GM06990 (cell line): ENCODE data around the gene PPHLN1.

Experiments
- DNase-seq: peaks from one replicate; pipeline ENCODE4 v3.0.0-alpha.2; 2011; ENCODE audit not compliant: insufficient read length; ENCODE audit errors: extremely low read depth
- H3K27me3 ChIP-seq: replicated peaks from 2 replicates; pipeline ENCODE4 v1.6.0; 2011; ENCODE audit warnings: low read length; ENCODE audit not compliant: control insufficient read depth, insufficient read depth
- H3K36me3 ChIP-seq: 2 replicates; pipeline ENCODE4 v1.5.1; 2011; ENCODE audit warnings: low read length; ENCODE audit not compliant: control insufficient read depth, insufficient read depth
- H3K4me3 ChIP-seq: replicated peaks from 2 replicates; pipeline ENCODE4 v1.5.1; 2011; ENCODE audit warnings: low read depth, mild to moderate bottlenecking, control low read depth, low read length
- TF ChIP-seq, protein P1 (sequence below): IDR thresholded peaks from 2 replicates; pipeline ENCODE4 v1.5.1; 2011; ENCODE audit warnings: low read length, control low read depth, mild to moderate bottlenecking, inconsistent platforms; ENCODE audit not compliant: insufficient read depth, poor library complexity, severe bottlenecking

The PPHLN1 gene

DNA sequence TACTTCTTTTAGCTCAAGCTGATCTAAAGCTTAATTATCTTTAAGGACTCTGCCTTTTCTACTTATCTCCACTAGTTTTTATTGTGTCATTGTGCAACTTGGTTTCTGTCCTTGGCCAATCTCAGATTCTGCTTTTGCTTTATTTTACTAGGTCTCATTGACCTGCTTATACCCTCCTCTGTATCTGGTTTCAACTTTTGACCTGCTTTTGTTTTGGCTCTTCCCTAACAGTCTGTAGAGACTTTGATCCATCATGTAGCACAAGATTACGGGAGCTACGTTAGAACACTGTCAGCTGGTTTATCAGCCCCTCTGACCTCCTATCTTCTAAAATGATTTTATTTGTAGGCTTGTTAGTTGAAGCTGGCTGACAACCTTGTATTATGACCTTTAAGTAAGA, 43.7 kb upstream of the PPHLN1 start:
- DNase-seq, result no peak
- H3K36me3 ChIP-seq, result no peaks in the 10 kb centered on the region
- TF ChIP-seq, protein P1, sequence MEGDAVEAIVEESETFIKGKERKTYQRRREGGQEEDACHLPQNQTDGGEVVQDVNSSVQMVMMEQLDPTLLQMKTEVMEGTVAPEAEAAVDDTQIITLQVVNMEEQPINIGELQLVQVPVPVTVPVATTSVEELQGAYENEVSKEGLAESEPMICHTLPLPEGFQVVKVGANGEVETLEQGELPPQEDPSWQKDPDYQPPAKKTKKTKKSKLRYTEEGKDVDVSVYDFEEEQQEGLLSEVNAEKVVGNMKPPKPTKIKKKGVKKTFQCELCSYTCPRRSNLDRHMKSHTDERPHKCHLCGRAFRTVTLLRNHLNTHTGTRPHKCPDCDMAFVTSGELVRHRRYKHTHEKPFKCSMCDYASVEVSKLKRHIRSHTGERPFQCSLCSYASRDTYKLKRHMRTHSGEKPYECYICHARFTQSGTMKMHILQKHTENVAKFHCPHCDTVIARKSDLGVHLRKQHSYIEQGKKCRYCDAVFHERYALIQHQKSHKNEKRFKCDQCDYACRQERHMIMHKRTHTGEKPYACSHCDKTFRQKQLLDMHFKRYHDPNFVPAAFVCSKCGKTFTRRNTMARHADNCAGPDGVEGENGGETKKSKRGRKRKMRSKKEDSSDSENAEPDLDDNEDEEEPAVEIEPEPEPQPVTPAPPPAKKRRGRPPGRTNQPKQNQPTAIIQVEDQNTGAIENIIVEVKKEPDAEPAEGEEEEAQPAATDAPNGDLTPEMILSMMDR, result no peak
- H3K27me3 ChIP-seq, result no peaks in the 10 kb centered on the region
- no peak overlapping the region for H3K4me3 ChIP-seq

- TF ChIP-seq, protein P1, result no peak
- no peak for DNase-seq
- H3K27me3 ChIP-seq, result no peaks in the 10 kb centered on the region
Measured at GRCh38 chr12:42283739-42284138, 42.2 kb upstream of the PPHLN1 start.

GRCh38 chr12:42284157-42284556, 41.8 kb upstream of the PPHLN1 start:
- no peak for DNase-seq
- no peak overlapping the region for H3K4me3 ChIP-seq
- H3K27me3 ChIP-seq, result no peaks in the 10 kb centered on the region
- TF ChIP-seq, protein P1, result no peak
- no peaks in the 10 kb centered on the region for H3K36me3 ChIP-seq

More at GRCh38 chr12:42283739-42284138, 42.2 kb upstream of the PPHLN1 start:
- Histone ChIP-seq H3K36me3 (no peaks in the 10 kb centered on the region), H3K4me3 (no peak overlapping the region)

GRCh38 chr12:42284876-42285275, 41.1 kb upstream of the PPHLN1 start:
- DNase-seq, result no peak
- Histone ChIP-seq H3K36me3 (no peaks in the 10 kb centered on the region), H3K4me3 (no peak overlapping the region), H3K27me3 (no peaks in the 10 kb centered on the region)
- TF ChIP-seq, protein P1, result no peak

DNA sequence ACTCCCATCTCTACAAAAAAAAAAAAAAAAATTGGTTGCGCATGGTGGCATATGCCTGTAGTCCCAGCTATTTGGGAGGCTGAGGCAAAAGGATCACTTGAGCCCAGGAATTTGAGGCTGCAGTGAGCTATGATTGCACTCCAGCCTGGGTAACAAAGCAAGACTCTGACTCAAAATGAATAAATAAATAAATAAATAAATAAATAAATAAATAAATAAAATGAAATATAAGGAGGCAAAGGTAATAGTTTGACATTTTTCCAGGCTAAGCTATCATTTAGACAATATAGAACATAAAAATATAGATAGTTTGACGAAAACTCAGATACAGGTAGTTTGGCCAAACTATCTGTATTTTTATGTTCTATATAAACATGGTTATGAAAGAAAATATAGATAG, 40.5 kb upstream of the PPHLN1 start:
- no peak for DNase-seq
- H3K4me3 ChIP-seq, result no peak overlapping the region
- TF ChIP-seq, protein P1, result no peak
- no peaks in the 10 kb centered on the region for H3K27me3 ChIP-seq
- no peaks in the 10 kb centered on the region for H3K36me3 ChIP-seq

DNA sequence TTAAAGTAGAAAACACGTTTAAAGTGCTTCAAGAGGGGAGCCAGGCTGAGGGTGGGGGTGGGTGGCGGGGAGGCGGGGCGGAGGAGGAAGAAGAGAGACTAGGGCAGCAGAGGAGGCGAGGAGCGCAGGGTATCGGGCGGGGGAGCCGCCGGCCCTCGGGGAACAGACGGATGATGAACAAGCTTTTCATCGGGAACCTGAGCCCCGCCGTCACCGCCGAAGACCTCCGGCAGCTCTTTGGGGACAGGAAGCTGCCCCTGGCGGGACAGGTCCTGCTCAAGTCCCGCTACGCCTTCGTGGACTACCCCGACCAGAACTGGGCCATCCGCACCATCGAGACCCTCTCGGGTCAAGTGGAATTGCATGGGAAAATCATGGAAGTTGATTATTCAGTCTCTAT, 39.2 kb upstream of the PPHLN1 start:
- no peaks in the 10 kb centered on the region for H3K36me3 ChIP-seq
- no peak overlapping the region for H3K4me3 ChIP-seq
- DNase-seq, result no peak
- TF ChIP-seq, protein P1, result no peak
- no peaks in the 10 kb centered on the region for H3K27me3 ChIP-seq
